ENCODE measurements around the gene TSN.

Gene TSN

DNA sequence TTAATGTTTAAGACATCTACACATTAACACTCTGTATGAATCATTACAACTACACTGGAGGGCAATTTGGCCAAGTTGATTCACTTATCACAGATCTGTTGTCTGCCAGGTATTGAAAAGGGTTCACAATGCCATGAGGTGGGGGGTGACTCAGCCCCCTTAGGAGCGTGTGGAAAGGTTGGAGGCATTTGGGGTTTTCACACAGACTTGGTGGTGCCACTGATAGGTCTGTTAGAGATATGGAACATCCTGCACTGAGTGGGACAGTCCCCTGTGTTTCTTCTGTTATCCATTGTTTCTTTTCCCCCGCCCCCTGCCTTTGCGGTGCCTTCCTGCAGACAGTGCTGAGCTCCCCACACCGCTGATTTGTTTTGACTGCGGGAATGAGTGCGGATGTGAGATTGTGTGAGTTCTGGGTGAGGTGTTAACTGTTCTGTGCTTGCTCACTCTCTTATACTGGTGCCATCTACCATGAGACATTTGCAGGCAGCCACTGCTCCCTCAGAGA, 9.3 kb upstream of the TSN start:
- TF ChIP-seq CTCF (conservative IDR thresholded peaks at IDR 0.05; ENCODE audit: control insufficient read depth, insufficient read depth, low read depth, low read length), result no peak
- H3K4me3 ChIP-seq (ENCODE audit: control insufficient read depth, low read depth, low read length), result no peak overlapping the region
- DNase-seq (ENCODE audit: low read depth), result no peak

- TF ChIP-seq CTCF (conservative IDR thresholded peaks at IDR 0.05; ENCODE audit: control insufficient read depth, insufficient read depth, low read depth, low read length), result peak; percentile 49
- DNase-seq (ENCODE audit: low read depth), result peak; percentile 60
- H3K4me3 ChIP-seq (ENCODE audit: control insufficient read depth, low read depth, low read length), result no peak overlapping the region
Measured at GRCh38 chr2:121748202-121748601, 7.2 kb upstream of the TSN start.

GRCh38 chr2:121754851-121755236, 607 bp upstream of the TSN start:
- no peak for TF ChIP-seq CTCF (conservative IDR thresholded peaks at IDR 0.05; ENCODE audit: control insufficient read depth, insufficient read depth, low read depth, low read length)
- DNase-seq (ENCODE audit: low read depth), result no peak
- peak overlapping the region; percentile 92 for H3K4me3 ChIP-seq (ENCODE audit: control insufficient read depth, low read depth, low read length)

GRCh38 chr2:121764681-121765228, 9.3 kb downstream of the TSN start:
- no peak for DNase-seq (ENCODE audit: low read depth)
- no peak for TF ChIP-seq CTCF (conservative IDR thresholded peaks at IDR 0.05; ENCODE audit: control insufficient read depth, insufficient read depth, low read depth, low read length)
- H3K4me3 ChIP-seq (ENCODE audit: control insufficient read depth, low read depth, low read length), result no peak overlapping the region

DNA sequence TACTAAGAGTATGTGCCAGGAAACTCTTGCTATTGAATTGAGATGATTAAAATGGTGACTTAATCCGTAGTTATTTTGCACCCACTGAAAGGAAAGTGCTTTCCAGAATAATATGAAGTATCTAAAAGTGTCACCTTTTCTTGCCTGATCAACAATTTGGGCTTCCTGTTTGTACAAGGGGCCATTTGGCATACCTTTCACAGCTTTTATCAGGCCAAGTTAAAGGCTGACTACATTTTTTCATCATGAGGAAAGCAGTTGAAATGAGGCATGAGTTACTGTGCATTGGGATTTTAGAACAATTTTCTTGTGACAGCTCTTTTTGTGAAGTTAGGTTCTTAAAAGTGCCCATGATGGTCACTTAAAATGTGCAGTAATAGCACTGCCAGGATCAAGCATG, 11.2 kb downstream of the TSN start:
- TF ChIP-seq CTCF (conservative IDR thresholded peaks at IDR 0.05; ENCODE audit: control insufficient read depth, insufficient read depth, low read depth, low read length), result no peak
- no peak for DNase-seq (ENCODE audit: low read depth)
- no peak overlapping the region for H3K4me3 ChIP-seq (ENCODE audit: control insufficient read depth, low read depth, low read length)

- TF ChIP-seq CTCF (conservative IDR thresholded peaks at IDR 0.05; ENCODE audit: control insufficient read depth, insufficient read depth, low read depth, low read length), result no peak
- DNase-seq (ENCODE audit: low read depth), result no peak
- no peak overlapping the region for H3K4me3 ChIP-seq (ENCODE audit: control insufficient read depth, low read depth, low read length)
Measured at GRCh38 chr2:121768143-121768755, 12.8 kb downstream of the TSN start.

Measured in fibroblast of mammary gland (primary cell).